Uterus (tissue), 2 donors: ENCODE measurements around the gene FAAP20.

ENCODE experiments used
- POLR2A ChIP-seq, 2 donors: fragments of 450-650 bp; IDR thresholded peaks; one replicate each; pipeline ENCODE4 v1.6.1; 2016; ENCODE audit warnings: antibody characterized with exemption in 2 of 2, mild to moderate bottlenecking in 1 of 2, moderate library complexity in 1 of 2
- TF ChIP-seq, protein P1 (sequence below), 4 experiments: fragments of 200-600 bp in 2 of 4; fragments of 450-650 bp in 2 of 4; sonication (generic) in 2 of 4; IDR thresholded peaks; one replicate each; pipeline ENCODE4 v1.5.1; 2016 to 2019; ENCODE audit warnings: antibody characterized with exemption in 4 of 4, mild to moderate bottlenecking in 2 of 4, moderate library complexity in 1 of 4

GRCh38 chr1:2232255-2232915 is 37.8 kb upstream of the FAAP20 start:
- peak in 1 of 2 donors; percentile 35 for TF ChIP-seq POLR2A (IDR thresholded peaks at IDR 0.05)
- TF ChIP-seq, protein P1, sequence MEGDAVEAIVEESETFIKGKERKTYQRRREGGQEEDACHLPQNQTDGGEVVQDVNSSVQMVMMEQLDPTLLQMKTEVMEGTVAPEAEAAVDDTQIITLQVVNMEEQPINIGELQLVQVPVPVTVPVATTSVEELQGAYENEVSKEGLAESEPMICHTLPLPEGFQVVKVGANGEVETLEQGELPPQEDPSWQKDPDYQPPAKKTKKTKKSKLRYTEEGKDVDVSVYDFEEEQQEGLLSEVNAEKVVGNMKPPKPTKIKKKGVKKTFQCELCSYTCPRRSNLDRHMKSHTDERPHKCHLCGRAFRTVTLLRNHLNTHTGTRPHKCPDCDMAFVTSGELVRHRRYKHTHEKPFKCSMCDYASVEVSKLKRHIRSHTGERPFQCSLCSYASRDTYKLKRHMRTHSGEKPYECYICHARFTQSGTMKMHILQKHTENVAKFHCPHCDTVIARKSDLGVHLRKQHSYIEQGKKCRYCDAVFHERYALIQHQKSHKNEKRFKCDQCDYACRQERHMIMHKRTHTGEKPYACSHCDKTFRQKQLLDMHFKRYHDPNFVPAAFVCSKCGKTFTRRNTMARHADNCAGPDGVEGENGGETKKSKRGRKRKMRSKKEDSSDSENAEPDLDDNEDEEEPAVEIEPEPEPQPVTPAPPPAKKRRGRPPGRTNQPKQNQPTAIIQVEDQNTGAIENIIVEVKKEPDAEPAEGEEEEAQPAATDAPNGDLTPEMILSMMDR (IDR thresholded peaks at IDR 0.05): no peak
